ENCODE measurements around the gene SEPTIN3.
"Not testable (repeated sequence)": the region's sequence is repeated elsewhere in the genome, so short reads cannot be mapped to it uniquely, and the experiment has no call there.

The SEPTIN3 gene

GRCh38 chr22:41940832-41941765, 28.1 kb upstream of the SEPTIN3 start:
- no peak overlapping the region for H3K4me3 ChIP-seq (ENCODE audit: low read length)
- TF ChIP-seq CTCF (IDR thresholded peaks at IDR 0.05; ENCODE audit: insufficient read depth, low read depth, low read length, missing control alignments) = peak; percentile 82

GRCh38 chr22:41943661-41944209, 25.5 kb upstream of the SEPTIN3 start:
- no peak overlapping the region for H3K4me3 ChIP-seq (ENCODE audit: low read length)

More at GRCh38 chr22:41940832-41941765, 28.1 kb upstream of the SEPTIN3 start:
- peak; percentile 90 for DNase-seq (ENCODE audit: low read depth)

GRCh38 chr22:41946629-41947423, 22.4 kb upstream of the SEPTIN3 start, which contains the start of gene CENPM:
Gene CENPM (minus strand): TSS chr22:41947152. CDS start chr22:41947076, 76 bp downstream.
- no peak for TF ChIP-seq CTCF (IDR thresholded peaks at IDR 0.05; ENCODE audit: insufficient read depth, low read depth, low read length, missing control alignments)
- DNase-seq (ENCODE audit: low read depth) = peak; percentile 96
- H3K4me3 ChIP-seq (ENCODE audit: low read length) = peak within 1 kb of the TSS; percentile 81

More at GRCh38 chr22:41943661-41944209, 25.5 kb upstream of the SEPTIN3 start:
- no peak for TF ChIP-seq CTCF (IDR thresholded peaks at IDR 0.05; ENCODE audit: insufficient read depth, low read depth, low read length, missing control alignments)
- DNase-seq (ENCODE audit: low read depth) = peak; percentile 60

- peak overlapping the region; percentile 81 for H3K4me3 ChIP-seq (ENCODE audit: low read length)
- DNase-seq (ENCODE audit: low read depth) = no peak
- TF ChIP-seq CTCF (IDR thresholded peaks at IDR 0.05; ENCODE audit: insufficient read depth, low read depth, low read length, missing control alignments) = no peak
Observed at GRCh38 chr22:41947424-41948080, 21.7 kb upstream of the SEPTIN3 start.

- H3K4me3 ChIP-seq (ENCODE audit: low read length) = no peak overlapping the region
- TF ChIP-seq CTCF (IDR thresholded peaks at IDR 0.05; ENCODE audit: insufficient read depth, low read depth, low read length, missing control alignments) = no peak
- DNase-seq (ENCODE audit: low read depth) = no peak
Observed at GRCh38 chr22:41948142-41948541, 21.1 kb upstream of the SEPTIN3 start.

- H3K4me3 ChIP-seq (ENCODE audit: low read length); DNase-seq (ENCODE audit: low read depth): not testable (repeated sequence)
Observed at GRCh38 chr22:41948928-41949296, 20.3 kb upstream of the SEPTIN3 start.
